GM03348 (cell line): Measurements from ENCODE around the gene NFRKB.
A peak's percentile ranks its signal among the peaks of the same experiment; 100 is the strongest.

Experiments
- DNase-seq: peaks from one replicate; pipeline ENCODE4 v3.0.0; 2012; ENCODE audit warnings: low spot score

NFRKB gene

GRCh38 chr11:129895126-129896041 lies at the start of gene NFRKB:
NFRKB (minus strand) TSS chr11:129895578; CDS start chr11:129892849, 2,729 bp downstream.
- DNase-seq, result peak; percentile 99

DNA sequence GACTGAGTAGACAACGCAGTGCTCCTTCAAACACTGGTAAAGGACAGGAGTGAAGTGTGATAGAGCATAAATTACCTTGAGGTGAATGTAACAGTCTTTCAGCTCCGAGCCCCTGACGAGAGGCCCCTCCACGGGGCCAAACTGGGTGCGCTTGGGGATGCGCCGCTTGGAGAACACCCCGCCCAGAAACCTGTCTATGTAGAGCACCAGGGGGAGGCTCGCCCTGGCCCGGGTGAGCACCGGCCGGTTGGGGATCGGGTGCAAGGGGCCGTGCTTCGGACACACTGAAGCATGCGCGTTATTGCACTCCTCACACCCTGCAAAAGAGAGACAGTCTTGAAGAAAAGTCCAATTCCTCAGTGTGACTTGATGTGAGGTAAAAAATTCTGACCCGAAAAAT lies 49.3 kb upstream of the NFRKB start:
- no peak for DNase-seq

DNA sequence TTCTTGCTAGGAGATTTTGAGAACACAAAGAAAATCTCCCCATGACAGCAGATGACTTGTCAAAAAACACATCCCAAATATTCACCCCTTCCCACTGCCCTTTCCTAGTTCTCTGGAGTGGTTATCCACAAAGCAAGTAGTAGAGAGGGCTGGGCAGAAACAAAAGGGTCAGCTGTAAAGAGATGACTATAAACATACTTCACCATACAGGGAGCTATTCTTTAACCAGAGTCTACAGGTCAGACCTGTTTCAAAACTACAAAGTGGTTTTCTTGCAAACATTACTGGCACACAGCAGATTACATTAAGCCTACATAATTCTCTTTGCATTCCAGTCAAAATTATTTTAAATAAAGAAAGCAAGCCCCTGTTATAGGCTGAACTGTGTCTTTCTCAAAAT lies 47.7 kb upstream of the NFRKB start:
- no peak for DNase-seq

GRCh38 chr11:129939510-129939909 lies 44.1 kb upstream of the NFRKB start:
- DNase-seq, result no peak

DNA sequence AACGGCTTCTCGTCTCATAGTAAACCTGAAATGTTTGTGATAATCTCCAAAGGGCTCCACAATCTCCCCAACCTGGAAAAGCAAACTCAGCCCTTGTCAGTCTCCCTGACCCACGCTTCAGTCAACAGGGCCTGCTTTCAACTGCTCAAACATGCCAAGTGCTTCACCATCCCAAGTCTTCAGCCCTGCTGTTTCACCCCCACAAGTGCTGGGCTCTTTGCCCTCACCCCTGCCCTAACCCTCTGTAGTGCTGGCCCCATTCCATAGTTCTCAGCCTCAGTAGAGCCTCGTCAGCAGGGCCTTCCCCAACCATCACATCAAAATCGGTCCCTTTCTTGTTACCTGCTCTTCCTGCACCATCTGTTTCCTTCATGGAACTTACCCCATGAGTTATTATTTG lies 43.4 kb upstream of the NFRKB start:
- no peak for DNase-seq

DNA sequence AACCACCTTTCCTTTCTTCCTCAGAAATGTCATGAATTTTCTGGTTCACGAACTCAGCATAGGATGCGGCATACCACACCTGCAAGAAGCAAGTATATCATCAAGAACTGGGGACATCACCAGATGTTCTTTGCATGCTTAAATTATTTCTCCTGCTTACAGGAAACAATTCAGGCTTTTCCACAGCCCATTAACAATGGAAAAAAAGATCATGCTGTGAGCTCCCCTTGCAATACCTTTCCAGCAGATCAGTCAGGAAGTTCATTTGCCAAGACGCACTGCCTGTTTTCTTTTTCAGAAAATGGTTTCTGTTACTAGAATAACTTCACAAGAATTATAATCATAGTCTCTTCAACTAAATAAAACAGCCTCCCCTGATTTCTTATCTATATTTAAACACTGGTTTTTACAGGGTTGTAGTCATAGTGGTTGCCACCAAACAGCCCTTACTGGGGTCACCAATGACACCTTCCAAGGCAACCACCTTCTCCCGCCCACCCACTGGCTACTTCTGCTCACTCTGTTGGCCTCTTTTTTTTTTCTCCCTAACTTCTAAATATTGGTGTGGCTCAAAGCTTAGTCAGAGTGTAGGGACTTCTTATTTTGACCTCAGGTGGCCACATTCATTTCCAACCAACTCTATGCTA lies 42.3 kb upstream of the NFRKB start:
- no peak for DNase-seq

GRCh38 chr11:129935723-129936122 lies 40.3 kb upstream of the NFRKB start:
- DNase-seq, result no peak

DNA sequence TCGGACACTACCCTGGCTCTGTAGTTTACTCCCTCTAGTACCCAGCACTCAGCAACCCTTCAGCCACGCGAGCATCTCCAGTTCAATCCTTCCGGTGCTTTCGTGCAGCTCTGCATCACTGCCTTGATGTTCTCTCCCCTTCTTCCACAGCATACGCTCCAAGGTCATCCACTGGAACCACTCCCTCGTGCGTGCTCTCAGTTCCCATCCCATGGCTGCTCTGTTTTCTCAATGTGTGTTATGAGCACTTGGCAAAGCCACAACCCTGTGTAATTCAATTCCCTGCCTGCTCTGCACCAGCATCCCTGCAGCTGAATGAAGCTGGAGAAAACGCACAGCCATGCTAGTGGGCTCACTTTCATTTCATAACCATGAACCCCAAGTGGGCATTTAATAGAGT lies 38.5 kb upstream of the NFRKB start:
- no peak for DNase-seq

- DNase-seq, result no peak
Measured at GRCh38 chr11:129933262-129933661, 37.9 kb upstream of the NFRKB start.

GRCh38 chr11:129932381-129933067 lies 37.1 kb upstream of the NFRKB start:
- no peak for DNase-seq

DNA sequence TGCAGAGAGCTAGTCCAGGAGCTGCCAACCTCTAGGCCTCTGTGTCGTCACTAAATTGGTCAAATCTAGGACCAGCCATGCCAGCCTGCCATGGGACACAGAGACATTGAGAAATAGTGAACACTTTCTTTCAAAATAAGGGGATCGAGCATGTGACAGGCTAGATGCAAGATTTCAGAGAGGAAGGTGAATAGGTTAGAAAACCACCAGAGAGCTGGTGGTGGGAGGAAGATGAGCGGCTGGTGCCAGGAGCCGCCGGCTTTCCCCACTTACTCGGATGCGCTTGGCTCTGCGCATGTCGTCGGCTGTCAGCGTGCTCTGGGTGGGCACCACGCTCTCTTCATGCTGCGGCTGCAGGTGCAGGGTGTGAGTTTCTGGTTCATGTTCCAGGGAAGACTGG lies 35.4 kb upstream of the NFRKB start:
- no peak for DNase-seq

DNA sequence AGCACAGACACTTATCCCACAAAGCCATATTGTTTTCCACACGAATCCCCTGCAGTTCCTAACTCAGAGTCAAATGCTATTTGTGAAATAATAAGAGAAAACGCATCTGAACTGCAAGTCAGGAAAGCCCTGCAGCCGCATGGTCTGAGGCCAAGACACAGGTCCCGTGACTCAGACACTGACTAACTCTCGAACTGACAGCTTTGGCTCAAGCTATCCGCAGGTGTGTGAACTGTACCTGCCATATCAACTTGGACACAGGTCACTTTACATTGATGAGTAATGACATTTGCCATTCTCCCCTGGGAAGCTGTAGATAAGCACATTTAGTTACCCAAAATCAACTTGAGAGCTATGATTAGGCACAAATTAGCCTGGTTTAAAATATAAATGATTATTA lies 34.9 kb upstream of the NFRKB start:
- DNase-seq, result no peak

GRCh38 chr11:129929721-129930120 lies 34.3 kb upstream of the NFRKB start:
- no peak for DNase-seq

DNA sequence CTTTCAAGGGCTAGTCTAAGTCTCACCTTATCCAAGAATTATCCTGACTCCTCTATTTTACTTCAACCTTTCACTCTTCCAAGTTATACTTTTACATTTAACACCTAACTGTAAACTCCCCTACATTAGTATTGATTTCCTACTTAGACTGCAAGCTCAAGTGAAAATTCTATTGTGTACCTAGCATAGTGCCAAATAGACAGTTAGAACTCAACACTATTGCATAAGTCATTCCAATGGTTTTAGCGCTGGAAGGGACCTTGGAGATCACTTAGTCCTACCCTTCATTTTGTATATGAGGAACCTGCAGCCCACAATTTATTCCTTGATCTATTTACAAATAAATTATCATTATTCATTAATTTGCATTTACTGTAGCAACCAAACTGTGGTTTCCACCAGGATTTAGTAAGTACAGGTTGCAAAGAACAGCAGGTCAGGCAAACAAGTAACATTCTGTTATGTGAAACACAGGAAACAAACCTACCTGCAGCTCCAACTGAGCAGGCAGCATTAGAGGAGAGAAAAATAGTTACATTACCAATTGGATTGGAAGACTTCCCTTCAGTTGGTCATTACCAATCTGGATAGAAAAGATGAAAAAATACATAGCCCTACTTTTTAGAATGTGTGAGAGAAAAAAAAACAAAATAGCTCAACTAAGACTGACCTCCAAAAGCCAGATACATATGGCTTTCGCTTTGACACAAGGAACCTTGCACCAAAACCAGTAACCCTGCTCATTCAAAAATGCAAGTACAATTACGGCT lies 33.7 kb upstream of the NFRKB start:
- no peak for DNase-seq

DNA sequence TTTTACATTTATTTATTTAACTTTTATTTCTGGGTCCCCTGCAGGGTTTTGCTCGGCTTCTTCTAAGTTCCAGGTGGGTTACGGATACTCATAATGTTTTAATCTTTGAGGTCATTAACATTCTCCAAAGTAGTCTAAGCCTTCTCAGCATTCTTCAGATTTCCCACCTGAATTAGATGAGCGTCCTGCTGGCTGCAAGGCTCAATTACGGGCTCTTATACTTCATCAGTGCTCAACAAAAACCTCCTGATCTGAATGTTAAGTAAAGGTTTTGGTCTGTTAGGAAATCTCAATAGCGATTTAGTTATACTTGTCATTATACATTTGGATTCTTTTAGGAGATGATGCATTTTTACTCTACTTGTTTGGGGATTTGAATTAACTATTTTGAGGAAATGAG lies 27.3 kb upstream of the NFRKB start:
- DNase-seq, result no peak

DNA sequence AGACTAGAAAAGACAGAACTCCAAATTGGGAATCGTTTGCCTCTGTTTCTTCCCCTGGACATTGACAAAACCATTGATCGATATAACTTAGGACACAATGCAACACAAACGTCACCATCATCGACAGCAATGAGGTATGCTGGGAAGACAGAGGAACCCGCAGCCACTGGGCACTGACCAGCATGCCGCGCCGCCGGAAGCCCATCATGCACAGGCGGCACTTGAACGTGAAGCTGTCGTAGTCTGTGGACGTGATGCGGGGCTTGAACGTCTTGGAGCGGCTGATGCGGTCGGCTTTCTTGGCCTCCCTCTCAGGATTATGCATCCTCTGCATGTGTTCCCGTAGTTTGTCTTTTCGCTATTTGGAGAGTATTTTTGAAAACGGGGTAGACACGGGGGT lies 23.0 kb upstream of the NFRKB start:
- DNase-seq, result no peak

DNA sequence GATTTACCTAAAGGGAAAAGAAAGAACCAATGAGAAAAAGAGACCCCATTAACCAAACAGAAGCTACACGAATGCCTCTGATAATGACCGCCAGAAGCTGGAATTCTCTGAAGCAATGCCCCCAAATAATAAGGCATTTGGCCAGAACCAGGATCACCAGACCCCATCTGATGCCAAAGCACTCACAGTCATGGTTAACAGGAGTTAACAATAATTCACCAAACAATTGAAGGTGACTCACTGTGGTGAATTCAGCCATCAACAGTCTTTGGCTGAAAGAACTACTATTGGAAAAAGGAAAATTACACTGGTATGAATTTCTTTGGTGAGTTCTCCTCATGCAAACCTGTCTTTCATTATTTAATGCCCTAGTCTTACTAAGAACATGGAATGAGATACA lies 21.9 kb upstream of the NFRKB start:
- no peak for DNase-seq

- no peak for DNase-seq
Measured at GRCh38 chr11:129911298-129911697, 15.9 kb upstream of the NFRKB start.

DNA sequence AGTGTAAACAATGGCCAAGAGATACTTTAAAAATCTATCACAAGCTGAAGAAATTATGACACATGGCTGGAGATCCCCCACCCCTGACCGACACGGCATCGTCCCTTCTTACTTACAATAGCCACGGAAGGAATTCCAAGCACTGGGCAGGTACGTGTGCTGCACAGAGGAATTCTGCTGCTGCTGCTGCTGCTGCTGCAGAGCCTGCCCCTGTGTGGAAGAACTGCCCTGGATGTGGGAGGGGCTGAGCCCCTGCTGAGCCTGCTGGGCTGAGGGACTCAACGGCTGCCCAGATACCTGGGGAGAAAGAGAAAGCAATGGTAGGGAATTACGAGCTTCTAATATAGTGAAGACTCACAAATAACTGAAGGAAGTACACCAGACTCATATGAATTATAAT lies 15.0 kb upstream of the NFRKB start:
- DNase-seq, result no peak

GRCh38 chr11:129905402-129905801 lies 10.0 kb upstream of the NFRKB start:
- DNase-seq, result no peak

DNA sequence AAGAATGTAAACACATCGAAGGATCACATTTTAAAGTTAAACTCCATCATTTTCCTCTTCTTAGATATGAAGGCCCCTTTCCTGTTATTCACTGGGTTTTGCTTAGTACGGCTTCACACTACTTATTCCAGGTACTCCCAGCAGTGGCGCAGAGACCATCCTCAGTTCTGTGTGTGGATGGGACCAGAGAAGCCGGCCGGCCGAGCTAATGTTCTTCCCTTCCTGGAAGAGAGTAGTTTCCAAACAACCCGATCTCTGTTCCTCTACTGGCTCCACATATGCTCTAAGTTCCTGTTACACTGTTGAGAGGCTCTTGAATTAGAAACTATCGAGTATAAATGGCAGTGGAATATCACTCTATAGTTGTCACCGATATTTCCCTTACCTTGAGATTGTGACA lies 684 bp upstream of the NFRKB start:
- DNase-seq, result no peak
